Eye (tissue), 1 donor: ENCODE results near the gene SGSH.

Experiments used
- DNase-seq: peaks from one replicate; pipeline ENCODE4 v3.0.0-alpha.2; 2015

SGSH gene

DNA sequence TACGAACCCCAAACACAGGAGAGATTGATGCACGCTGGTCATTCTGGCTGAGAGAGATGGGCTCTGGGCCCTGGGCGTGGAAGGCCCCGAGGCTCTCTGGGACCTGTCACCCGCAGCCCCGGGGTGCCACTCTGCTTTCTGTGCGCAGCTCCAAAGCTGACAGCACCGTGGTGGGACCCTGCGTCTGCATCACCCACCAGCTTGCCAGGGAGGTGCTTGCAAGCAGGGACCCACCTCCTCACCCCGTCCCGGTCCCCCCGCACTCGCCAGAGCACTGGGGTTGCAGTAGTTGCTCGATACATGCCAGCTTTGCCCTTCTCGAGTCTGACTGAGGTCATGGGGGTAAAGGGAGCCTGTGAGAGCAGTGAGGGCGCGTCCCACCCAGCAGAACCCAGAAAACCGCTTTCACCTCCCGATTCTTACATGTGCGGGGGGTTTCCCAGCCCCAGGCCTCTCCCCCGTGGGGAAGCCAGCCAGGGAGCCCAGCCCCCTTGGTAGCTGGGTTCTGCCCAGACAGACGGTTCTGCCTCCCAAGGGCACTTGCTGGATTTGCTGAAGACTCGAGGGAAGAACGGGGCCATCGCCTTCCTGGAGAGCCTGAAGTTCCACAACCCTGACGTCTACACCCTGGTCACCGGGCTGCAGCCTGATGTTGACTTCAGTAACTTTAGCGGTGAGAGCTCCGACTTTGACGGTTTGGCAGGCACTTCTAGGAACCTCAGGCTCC is 37.9 kb downstream of the SGSH start:
- no peak for DNase-seq

DNA sequence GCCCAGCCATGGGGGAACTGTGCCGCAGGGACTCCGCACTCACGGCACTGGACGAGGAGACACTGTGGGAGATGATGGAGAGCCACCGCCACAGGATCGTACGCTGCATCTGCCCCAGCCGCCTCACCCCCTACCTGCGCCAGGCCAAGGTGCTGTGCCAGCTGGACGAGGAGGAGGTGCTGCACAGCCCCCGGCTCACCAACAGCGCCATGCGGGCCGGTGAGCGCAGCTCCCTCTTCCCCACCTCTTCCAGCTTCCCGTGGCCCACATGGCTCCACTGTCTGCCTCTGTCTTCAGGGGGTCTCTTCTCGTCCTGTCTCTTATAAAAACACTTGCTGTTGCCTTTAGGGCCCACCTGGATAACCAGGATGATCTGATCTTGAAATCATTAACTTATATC is 38.7 kb downstream of the SGSH start:
- DNase-seq = no peak

DNA sequence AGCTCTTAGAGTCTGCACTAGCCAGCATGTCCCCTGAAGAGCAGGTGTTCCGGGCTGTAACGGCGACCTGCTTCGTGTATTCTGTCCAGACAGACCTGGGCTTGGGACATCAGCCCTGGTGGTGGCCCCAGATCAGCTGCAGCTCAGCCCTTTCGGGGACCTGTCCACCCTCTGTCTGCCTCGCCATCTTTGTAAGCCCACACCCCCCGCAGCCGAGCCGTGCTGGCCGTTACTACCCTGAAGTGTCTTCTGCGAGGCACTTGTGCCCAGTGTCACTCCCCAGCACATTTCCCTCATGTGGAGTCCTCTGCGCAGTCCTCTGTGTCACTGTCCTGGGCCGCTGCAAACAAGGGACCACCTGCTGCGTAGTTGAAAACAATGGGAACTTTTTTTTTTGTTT is 39.9 kb downstream of the SGSH start:
- no peak for DNase-seq

- DNase-seq = no peak
These were observed 42.0 kb downstream of the SGSH start for GRCh38 chr17:80177986-80178595.

GRCh38 chr17:80176757-80177156 is 43.4 kb downstream of the SGSH start:
- no peak for DNase-seq

GRCh38 chr17:80173916-80174315 is 46.2 kb downstream of the SGSH start:
- DNase-seq = no peak

DNA sequence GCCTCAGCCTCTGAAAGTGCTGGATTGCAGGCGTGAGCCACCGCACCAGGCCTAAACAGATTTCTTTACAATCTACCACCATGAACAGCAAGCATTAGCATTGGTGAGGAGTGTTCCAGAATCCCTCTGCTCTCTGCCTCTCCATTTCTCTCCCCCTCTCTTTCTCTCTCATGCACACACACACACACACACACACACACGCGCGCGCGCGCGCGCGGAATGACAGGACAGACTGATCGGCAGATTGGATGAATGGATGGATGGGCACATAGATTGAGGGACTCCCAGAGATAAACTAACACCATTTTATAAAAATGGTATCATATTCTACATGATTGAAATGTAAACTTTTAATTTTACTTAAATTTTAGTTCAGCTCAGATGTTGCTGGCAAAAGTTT is 47.0 kb downstream of the SGSH start:
- no peak for DNase-seq

GRCh38 chr17:80171681-80172080 is 48.5 kb downstream of the SGSH start:
- DNase-seq = no peak

- DNase-seq = no peak
These were observed 50.2 kb downstream of the SGSH start, which contains the start of gene CARD14 for GRCh38 chr17:80169784-80170500. Gene CARD14, plus strand, starts transcription at chr17:80170030. Its CDS starts 11,409 bp downstream, at chr17:80181439.

GRCh38 chr17:80169107-80169506 is 51.0 kb downstream of the SGSH start:
- DNase-seq = no peak

GRCh38 chr17:80168371-80168770 is 51.8 kb downstream of the SGSH start:
- DNase-seq = no peak

DNA sequence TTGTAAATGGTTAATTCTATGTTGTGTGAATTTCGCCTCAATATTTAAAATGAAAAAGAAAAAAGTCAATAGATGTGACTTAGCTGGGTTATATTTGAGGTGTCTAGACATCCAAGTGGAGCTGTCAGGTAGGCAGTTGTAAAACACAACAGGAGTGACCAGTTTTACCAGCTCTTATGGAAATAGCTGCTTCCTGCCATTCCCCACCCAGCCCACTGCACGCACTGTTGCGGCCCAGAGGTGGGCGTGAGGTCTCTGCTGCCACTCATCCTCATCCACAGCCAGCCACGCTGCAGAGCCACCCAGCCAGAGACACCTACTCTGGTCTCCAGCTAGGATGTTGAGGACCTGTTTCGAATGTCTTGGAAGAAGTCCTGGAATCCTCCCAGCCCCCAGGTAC is 53.7 kb downstream of the SGSH start:
- no peak for DNase-seq

DNA sequence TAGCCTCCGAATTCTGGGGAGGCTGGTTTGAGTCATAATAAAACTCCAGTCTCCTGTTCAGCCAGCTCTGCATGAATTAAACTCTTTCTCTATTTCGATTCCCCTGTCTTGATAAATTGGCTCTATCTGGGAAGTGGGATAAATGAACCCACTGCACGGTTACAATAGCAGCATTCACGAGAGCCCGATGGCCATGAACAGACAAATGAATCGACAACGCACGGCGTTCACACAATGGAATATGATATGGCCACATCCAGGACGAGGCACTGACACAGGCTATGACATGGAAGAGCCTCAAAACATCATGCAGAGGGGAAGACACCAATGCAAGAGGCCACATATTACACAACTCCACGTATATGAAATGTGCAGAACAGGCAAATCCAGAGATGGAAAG is 55.9 kb downstream of the SGSH start:
- no peak for DNase-seq

DNA sequence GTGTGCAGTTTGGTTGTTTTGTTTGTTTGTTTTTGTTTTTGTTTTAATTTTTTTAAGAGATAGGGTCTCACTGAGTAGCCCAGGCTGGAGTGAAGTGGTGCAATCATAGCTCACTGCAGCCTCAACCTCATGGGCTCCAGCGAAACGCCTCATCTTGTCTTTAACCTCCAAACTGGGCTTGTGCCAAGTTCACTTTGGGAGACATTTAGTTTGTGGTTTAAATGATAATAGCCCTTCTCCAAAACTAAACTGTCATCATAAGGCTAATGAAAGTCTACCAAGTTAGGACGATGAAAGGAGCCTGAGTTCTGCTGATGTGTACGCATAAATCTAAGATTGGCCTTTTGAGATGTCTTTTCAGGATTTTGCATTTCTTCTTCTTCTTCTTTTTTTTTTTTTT is 56.8 kb downstream of the SGSH start:
- no peak for DNase-seq

DNA sequence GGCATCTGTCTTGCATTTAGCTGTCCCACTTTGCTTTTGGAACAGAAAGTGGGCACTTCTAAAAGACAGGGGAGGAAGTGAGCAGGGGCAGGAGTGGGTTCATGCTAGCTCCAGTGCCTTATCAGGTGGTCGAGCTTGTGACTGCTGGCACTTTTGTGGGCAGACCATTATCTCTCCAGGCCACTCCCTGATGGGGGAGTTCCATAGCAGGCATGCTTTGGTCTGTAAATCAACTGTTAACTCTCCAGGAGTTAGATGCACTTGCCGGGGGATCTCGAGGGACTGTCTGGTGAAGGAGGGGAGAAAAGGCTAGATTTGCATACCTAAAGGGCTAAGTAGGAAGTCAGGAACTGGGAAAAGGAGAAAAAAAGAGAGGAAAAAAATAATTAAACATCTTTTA is 59.6 kb downstream of the SGSH start:
- DNase-seq = peak; percentile 28
